GM18907 (cell line): ENCODE results near the gene CD74.

Experiments
- ATAC-seq: cut with Tn5 transposase; IDR thresholded peaks from one replicate; pipeline ENCODE4 v1.9.1; 2021; ENCODE audit warnings: mild to moderate bottlenecking, moderate library complexity; ENCODE audit not compliant: unreplicated experiment

The CD74 gene

DNA sequence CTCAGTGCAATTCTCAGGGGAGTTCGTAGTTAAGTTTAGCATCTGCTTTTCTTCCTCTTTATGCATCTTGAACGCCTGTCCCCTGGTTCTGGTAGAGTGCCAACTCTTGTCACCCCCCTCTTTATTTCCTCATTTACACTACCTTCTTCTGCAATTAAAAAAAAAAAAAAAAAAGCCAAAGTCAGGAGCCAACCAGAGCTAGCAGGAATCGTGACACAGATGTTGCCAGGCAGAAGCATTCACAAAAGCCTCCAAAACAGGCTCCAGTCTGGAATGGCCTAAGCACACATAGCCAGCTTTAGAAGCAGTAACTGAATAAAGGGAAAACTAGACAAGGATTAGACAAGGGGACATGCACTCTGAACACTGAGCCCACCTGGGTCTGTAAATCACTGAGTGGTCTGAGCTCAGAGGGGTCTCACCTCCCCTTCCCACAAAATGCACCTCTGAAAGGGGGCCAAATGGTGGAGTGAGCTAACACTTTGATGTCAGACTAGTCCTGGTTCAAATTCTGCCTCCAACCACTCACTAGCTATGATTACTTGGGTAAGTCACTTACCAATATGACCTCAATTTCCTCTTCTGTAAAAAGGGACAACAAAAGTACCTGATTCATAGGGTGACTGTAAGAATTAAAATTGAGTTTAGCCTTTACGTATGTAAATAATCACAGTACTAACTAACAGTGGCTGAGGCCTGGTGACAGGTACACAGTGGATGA is 2.0 kb downstream of the CD74 start:
- ATAC-seq = no peak

DNA sequence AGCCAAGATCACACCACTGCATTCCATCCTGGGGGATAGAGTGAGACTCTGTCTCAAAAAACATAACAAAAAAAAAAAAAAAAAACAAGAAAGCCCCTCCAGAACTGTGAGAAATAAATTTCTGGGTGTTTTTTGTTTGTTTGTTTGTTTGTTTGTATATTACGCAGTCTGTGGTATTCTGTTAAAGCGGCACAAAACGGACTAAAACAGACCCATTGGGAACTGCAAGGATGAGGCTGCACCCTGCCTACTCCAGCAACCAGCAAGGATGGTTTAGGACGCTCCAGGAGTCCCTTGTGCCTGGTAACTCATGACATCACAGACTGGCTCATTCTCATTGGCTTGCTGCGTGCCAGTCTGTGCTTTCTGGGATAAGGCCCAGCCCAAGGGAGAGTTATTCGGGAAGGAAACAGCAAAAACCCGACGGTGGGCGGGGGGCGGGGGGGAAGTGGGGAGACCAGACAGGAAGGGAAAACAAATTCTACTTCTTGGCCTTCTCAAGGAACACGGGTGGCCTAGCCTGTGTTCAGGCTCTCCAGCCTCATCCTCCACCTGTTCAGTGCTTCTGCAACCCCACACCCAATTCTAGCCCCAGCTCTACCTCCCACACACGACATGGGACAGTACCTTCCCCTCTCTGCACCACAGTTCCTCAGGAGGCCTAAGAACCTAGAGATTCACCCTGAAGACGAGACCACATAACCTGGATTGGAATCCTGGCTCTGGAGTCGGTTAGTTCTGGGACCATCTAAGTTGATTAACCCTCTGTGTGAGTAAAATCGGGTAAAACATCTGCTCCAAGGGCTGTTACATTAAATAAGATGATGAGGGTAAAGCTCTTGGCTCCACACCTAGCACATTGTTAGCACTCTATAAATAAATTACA is 2.8 kb downstream of the CD74 start:
- ATAC-seq = peak; percentile 36

GRCh38 chr5:150408231-150408943 is 4.3 kb downstream of the CD74 start:
- no peak for ATAC-seq

GRCh38 chr5:150407096-150407720 is 5.5 kb downstream of the CD74 start:
- no peak for ATAC-seq

- ATAC-seq = no peak
These were observed 6.0 kb downstream of the CD74 start for GRCh38 chr5:150406723-150407095.

- ATAC-seq = no peak
These were observed 6.5 kb downstream of the CD74 start for GRCh38 chr5:150406103-150406722.

DNA sequence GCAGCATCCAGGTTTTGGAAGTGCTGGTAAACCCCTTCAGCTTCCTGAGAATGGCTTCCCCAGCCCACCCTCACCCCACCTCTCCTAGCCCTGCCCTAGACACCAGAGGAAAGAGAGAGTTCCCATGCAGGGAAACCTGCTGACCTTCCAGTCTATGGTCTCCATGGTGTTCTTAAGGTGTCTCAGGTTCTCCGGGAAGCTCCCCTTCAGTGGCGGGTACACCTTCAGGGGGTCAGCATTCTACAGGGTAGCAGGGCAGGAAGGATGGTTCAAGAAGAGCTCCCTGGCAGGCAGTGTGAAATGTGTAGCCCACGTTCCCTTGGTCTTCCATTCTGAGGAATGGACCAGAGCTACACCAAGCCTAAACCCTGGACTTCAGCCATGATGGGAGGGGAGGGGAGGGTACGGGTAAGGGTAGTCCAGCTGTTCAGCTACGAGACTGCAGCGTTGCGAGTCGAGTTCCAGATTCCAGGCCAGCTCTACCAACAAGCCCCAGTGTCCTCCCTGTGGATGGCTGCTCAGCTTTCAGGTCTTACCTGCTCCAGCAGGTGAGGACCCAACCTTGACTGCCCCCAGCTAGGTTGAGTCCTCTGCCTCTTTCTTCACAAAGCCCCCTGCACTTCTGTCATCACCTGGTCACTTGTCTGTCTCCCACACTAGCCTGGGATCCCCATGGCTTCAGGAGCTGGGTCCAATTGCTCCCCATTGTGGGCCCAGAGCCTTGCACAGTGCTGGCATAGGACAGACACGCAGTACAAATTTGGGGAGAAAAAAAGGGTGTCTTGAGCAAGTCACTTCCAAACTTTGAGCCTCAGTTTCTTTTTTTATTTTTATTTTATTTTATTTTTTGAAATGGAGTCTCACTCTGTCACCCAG is 7.5 kb downstream of the CD74 start:
- ATAC-seq = no peak

DNA sequence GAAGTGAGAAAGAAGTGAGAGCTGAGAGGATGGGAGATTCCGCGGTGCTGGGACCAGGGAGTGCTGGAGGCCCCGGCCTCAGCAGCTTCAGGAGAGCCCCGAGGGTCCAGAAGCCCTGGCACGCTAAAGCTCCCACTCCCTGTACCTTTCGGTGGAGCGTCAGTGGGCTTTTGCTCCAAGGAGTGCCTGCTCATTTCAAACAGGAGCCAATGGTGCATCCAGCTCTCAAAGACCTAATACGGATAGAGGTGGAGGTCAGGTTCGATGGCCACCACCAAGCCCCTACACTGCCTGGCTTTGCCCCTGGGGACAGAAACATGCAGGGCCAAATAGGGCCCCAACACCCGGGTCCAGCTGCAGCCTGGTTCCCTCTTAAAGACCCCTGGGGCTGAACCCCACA is 8.2 kb downstream of the CD74 start:
- ATAC-seq = no peak

DNA sequence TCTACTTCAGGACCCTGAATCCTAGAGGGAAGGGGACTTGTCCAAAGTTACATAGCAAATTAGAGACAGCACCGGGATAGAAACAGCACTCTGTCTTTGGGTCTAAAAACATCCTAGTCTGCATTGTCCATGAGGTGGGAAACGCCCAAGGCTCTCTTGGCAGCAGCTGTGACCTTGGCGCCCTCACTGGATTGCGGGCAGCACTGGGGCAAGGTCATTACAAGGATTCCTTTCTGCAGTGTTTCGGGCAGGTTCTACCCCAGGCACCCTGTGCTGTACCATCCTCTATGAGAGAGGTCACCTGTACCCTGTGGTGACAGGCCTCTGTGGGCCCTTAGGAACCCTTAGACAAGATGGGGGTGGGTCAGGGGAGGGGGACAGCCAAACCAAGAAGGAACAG is 8.6 kb downstream of the CD74 start:
- no peak for ATAC-seq

- ATAC-seq = no peak
These were observed 9.8 kb downstream of the CD74 start for GRCh38 chr5:150402901-150403342.

GRCh38 chr5:150402229-150402773 is 10.4 kb downstream of the CD74 start:
- ATAC-seq = no peak

- ATAC-seq = no peak
These were observed 11.1 kb downstream of the CD74 start for GRCh38 chr5:150401376-150402228.

DNA sequence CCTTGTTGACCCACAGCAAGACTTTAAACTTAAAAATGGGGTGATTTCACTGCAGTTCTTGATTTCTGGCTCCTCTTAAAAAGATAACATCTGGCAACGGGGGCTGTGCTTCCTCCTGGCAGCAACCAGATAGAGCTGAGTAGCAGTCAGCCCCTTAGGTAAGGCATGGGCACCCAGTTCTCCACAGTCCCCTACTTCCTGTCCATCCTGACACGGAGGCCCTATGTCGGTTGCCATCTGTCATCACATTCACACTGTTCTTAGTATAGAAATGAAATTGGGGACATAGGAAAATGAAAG is 11.7 kb downstream of the CD74 start:
- ATAC-seq = no peak

DNA sequence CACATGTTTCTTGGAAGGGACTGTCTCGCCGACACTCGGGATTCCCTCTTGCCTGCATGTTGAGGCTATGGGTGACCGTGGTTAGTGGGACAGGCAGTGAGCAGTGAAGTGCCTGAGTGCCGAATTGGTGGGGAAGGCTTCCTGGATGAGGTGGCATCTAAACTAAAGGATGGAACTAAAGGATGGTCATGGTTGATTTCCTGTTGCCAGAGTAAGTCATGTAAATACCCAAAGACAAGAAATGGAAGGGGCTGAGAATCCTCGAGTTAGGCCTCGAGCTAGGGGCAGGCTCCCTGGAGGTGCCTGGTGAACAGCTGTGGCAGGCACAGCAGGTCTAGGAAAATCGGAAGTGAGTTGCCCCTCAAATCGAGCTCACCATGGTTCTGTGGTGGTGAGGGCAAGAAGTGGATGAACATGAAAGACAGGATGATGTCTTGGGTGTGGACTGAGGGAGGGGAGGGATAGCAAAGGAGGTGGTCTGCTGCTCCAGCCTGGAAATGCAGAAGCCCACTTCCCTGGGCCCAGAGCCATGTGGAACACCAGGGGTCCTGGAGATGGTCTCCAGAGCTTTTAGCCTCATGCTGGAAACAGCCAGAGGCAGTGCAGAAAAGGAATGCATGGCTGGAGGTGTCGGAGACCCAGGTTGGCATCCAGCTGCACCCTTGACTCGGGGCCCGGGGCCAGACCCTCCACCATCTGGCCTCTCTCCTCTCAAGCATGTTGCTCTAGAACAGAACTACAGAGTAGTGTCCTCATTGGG is 12.2 kb downstream of the CD74 start:
- ATAC-seq = no peak

GRCh38 chr5:150399524-150400211 is 13.0 kb downstream of the CD74 start:
- ATAC-seq = no peak

- peak; percentile 59 for ATAC-seq
These were observed 13.8 kb downstream of the CD74 start for GRCh38 chr5:150398722-150399523.
